Breast epithelium (tissue), 3 donors: Measurements from ENCODE around the gene FSHB.

ENCODE experiments used
- CTCF ChIP-seq, 3 donors: fragments of 450-650 bp; IDR thresholded peaks; one replicate each; pipeline ENCODE4 v1.5.1; 2016 to 2017; ENCODE audit warnings: antibody characterized with exemption in 3 of 3, mild to moderate bottlenecking in 3 of 3, moderate library complexity in 3 of 3
- POLR2A ChIP-seq: fragments of 450-650 bp; IDR thresholded peaks from one replicate; pipeline ENCODE4 v1.6.1; 2016; ENCODE audit warnings: antibody characterized with exemption, mild to moderate bottlenecking, moderate library complexity
- POLR2AphosphoS5 ChIP-seq, 3 donors: sonication (generic); formaldehyde crosslinking; IDR thresholded peaks; one replicate each; pipeline ENCODE4 v1.6.1; 2017; ENCODE audit warnings: antibody characterized with exemption in 3 of 3

- no peak for TF ChIP-seq CTCF (IDR thresholded peaks at IDR 0.05)
- TF ChIP-seq POLR2A = no peak
- no peak for TF ChIP-seq POLR2AphosphoS5 (IDR thresholded peaks at IDR 0.05)
Observed at GRCh38 chr11:30258679-30259078, 27.9 kb downstream of the FSHB start.
